H1 (cell line): ENCODE data around the gene PLD3. TPM values are rescaled to one million over a fixed set of nuclear protein-coding genes. Genes with fewer than 3 reads are reported as not detected.

Source experiments
- CHD7 ChIP-seq: fragments of 300-600 bp; sonication (generic); IDR thresholded peaks from 2 replicates; pipeline ENCODE4 v1.7.1; 2012; ENCODE audit warnings: low read length, moderate library complexity, mild to moderate bottlenecking, inconsistent platforms; ENCODE audit not compliant: insufficient replicate concordance
- polyA plus RNA-seq, 7 experiments: library from polyadenylated mRNA; depleted of rRNA in 3 of 7; stranded (reverse) in 5 of 7; unstranded in 2 of 7; fragments of >200 nt in 5 of 7; fragments of 200-250 nt in 2 of 7; gene quantifications; 1 replicate in 5 of 7; 2 replicates in 1 of 7; 4 replicates in 1 of 7; pipeline versions ENCODE4 v1.2.1 to v1.2.3, GENCODE V29; 2011 to 2013; ENCODE audit warnings: missing spikeins in 2 of 7, mixed read lengths in 2 of 7
- total RNA-seq: library from RNA; stranded (reverse); fragmentation: NEBNext Ultra II Directional; extraction: Animal tissue kit (Norgen Biotek cat#: 25700); gene quantifications from 2 replicates; pipeline ENCODE4 v1.2.1, GENCODE V29; 2021

The PLD3 gene
- total and polyA plus RNA-seq, 2 of the 8 experiments (the other 6 are each of a cell fraction or from before 2014, with no cell fraction given): 180 to 543 TPM

DNA sequence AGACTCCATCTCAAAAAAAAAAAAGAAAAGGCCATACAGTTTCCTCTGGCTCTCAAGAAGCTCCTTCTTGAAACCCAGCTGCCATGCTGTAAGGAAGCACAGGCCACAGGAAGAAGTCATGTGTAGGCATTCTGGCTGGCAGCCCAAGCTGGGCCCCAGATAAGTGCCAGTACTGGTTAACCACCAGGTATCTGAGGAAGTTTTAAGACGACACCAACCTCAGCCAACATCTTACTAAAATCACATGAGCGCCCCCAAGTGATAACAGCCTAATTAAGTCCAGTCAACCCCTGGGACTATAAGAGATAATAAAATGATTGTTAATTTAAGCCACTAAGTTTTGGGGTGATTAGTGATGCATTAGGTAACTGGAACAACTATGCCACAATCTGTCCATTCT is 36.0 kb upstream of the PLD3 start (continued):
- TF ChIP-seq CHD7: no peak
